Mesenchymal stem cell (in vitro differentiated cells and primary cell): Measurements from ENCODE around the gene ZC3H14.

Experiments
- DNase-seq: peaks from one replicate; pipeline ENCODE4 v3.0.0-alpha.2; 2013
- H2AFZ ChIP-seq: one replicate; pipeline ENCODE4 v1.6.1; 2013; ENCODE audit warnings: low read depth, mild to moderate bottlenecking, control low read depth, inconsistent platforms, low read length, moderate library complexity
- H2AK5ac ChIP-seq: 2 replicates; pipeline ENCODE4 v1.6.1; 2013; ENCODE audit warnings: low read length, moderate library complexity, mild to moderate bottlenecking, inconsistent platforms; ENCODE audit not compliant: severe bottlenecking
- H2BK120ac ChIP-seq: one replicate; pipeline ENCODE4 v1.6.1; 2013; ENCODE audit warnings: low read depth, mild to moderate bottlenecking, inconsistent platforms, low read length, moderate library complexity
- H2BK12ac ChIP-seq, 2 experiments: one replicate each; pipeline ENCODE4 v1.6.1; 2013; ENCODE audit warnings: inconsistent platforms in 2 of 2, low read length in 2 of 2, mild to moderate bottlenecking in 2 of 2, moderate library complexity in 2 of 2, control low read depth in 1 of 2
- H2BK15ac ChIP-seq: one replicate; pipeline ENCODE4 v1.6.1; 2013; ENCODE audit warnings: mild to moderate bottlenecking, low read depth, inconsistent platforms; ENCODE audit not compliant: poor library complexity, severe bottlenecking
- H2BK5ac ChIP-seq: 2 replicates; pipeline ENCODE4 v1.6.1; 2013; ENCODE audit warnings: low read depth, mild to moderate bottlenecking, low read length, control low read depth, inconsistent platforms; ENCODE audit not compliant: poor library complexity, severe bottlenecking
- H3K14ac ChIP-seq, 2 experiments: one replicate each; pipeline ENCODE4 v1.6.1; 2013; ENCODE audit warnings: inconsistent platforms in 2 of 2, low read length in 2 of 2, control low read depth in 1 of 2, mild to moderate bottlenecking in 1 of 2, moderate library complexity in 1 of 2
- H3K18ac ChIP-seq, 2 experiments: one replicate each; pipeline ENCODE4 v1.6.1; 2013; ENCODE audit warnings: inconsistent platforms in 2 of 2, low read length in 2 of 2, control low read depth in 1 of 2, low read depth in 1 of 2, mild to moderate bottlenecking in 1 of 2
- H3K23ac ChIP-seq, 2 experiments: one replicate each; pipeline ENCODE4 v1.6.1; 2013; ENCODE audit warnings: inconsistent platforms in 2 of 2, low read length in 2 of 2, mild to moderate bottlenecking in 2 of 2, moderate library complexity in 2 of 2, control low read depth in 1 of 2
- H3K27ac ChIP-seq: 2 replicates; pipeline ENCODE4 v1.5.1; 2013; ENCODE audit warnings: mild to moderate bottlenecking, moderate library complexity, low read length, control low read depth, inconsistent platforms; ENCODE audit not compliant: poor library complexity, severe bottlenecking
- H3K27me3 ChIP-seq, 2 experiments: 2 replicates each; pipeline versions ENCODE4 v1.6.1 to v1.7.0; 2013; ENCODE audit warnings: low read length in 2 of 2, mild to moderate bottlenecking in 2 of 2, moderate library complexity in 2 of 2, control low read depth in 1 of 2, inconsistent platforms in 1 of 2; ENCODE audit not compliant: control insufficient read depth in 1 of 2, insufficient read depth in 1 of 2
- H3K36me3 ChIP-seq, 2 experiments: 2 replicates each; pipeline versions ENCODE4 v1.6.1 to v1.7.0; 2013; ENCODE audit warnings: low read length in 2 of 2, control low read depth in 1 of 2, inconsistent platforms in 1 of 2, low read depth in 1 of 2, mild to moderate bottlenecking in 1 of 2; ENCODE audit not compliant: insufficient read depth in 2 of 2, control insufficient read depth in 1 of 2
- H3K4ac ChIP-seq, 2 experiments: one replicate each; pipeline ENCODE4 v1.6.1; 2013; ENCODE audit warnings: inconsistent platforms in 2 of 2, low read length in 2 of 2, mild to moderate bottlenecking in 2 of 2, moderate library complexity in 2 of 2, control low read depth in 1 of 2, low read depth in 1 of 2
- H3K4me1 ChIP-seq: 2 replicates; pipeline ENCODE4 v1.6.1; 2013; ENCODE audit warnings: low read depth, low read length, control low read depth; ENCODE audit not compliant: control insufficient read depth, insufficient read depth
- H3K4me2 ChIP-seq: 2 replicates; pipeline ENCODE4 v1.6.1; 2013; ENCODE audit warnings: low read length, mild to moderate bottlenecking, inconsistent platforms; ENCODE audit not compliant: poor library complexity, severe bottlenecking
- H3K4me3 ChIP-seq, 2 experiments: 2 replicates each; pipeline versions ENCODE4 v1.5.1 to v1.7.0; 2013; ENCODE audit warnings: low read length in 2 of 2, mild to moderate bottlenecking in 2 of 2, control low read depth in 1 of 2, low read depth in 1 of 2; ENCODE audit not compliant: insufficient read depth in 1 of 2
- H3K79me1 ChIP-seq: replicated peaks from 2 replicates; pipeline ENCODE4 v1.6.1; 2013; ENCODE audit warnings: mild to moderate bottlenecking, control low read depth, low read length, inconsistent platforms; ENCODE audit not compliant: poor library complexity, severe bottlenecking
- H3K9ac ChIP-seq: 2 replicates; pipeline ENCODE4 v1.7.0; 2013; ENCODE audit warnings: mild to moderate bottlenecking, low read length, moderate library complexity
- H3K9me3 ChIP-seq: 2 replicates; pipeline ENCODE4 v1.7.0; 2013; ENCODE audit warnings: mild to moderate bottlenecking, low read length; ENCODE audit not compliant: control insufficient read depth
- H4K8ac ChIP-seq: one replicate; pipeline ENCODE4 v1.6.1; 2013; ENCODE audit warnings: inconsistent platforms, mild to moderate bottlenecking, low read length, moderate library complexity
- H4K91ac ChIP-seq: one replicate; pipeline ENCODE4 v1.6.1; 2013; ENCODE audit warnings: mild to moderate bottlenecking, low read length, inconsistent platforms
- WGBS: methylation state at CpG from one replicate; pipeline ENCODE4 v1.1.7; 2013; ENCODE audit warnings: mixed read lengths; 5-methylcytosine and 5-hydroxymethylcytosine counted together

Gene ZC3H14

DNA sequence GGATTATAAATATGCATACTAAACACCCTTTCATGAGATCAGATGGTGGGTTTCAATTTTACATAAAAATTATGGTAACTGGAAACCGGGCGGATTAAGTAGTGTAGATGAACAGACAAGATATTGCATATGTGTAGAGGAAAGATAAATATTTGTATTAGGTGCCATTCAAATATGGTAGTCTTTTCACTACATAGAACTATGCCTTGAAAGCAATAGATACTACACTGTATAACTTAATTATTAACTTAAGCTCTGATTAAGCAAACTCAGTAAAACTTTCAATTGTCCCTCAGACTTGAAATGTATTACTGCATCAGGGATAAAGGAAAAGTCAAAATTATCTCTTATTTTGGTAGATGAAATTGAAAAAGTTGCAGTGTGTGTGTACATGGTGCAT lies 10.0 kb upstream of the ZC3H14 start:
- Histone ChIP-seq H4K91ac (no peak overlapping the region), H2BK15ac (no peak overlapping the region), H3K14ac (no peak overlapping the region), H3K4me3 (peak overlapping the region in 1 of 2 experiments; percentile 95), H3K79me1 (peaks cover 25% of the 10 kb centered on the region), H3K18ac (no peak overlapping the region), H2BK12ac (no peak overlapping the region), H3K27ac (no peak overlapping the region), H2AK5ac (no peak overlapping the region), H3K4me2 (no peak overlapping the region), H3K4ac (no peak overlapping the region), H3K9me3 (no peaks in the 10 kb centered on the region), H4K8ac (no peak overlapping the region), H2BK5ac (no peak overlapping the region), H2AFZ (no peak overlapping the region), H3K9ac (peak overlapping the region; percentile 96), H3K4me1 (peaks cover 10% of the 10 kb centered on the region), H3K23ac (no peak overlapping the region), H3K36me3 (peaks cover 15 to 28% of the 10 kb centered on the region in 2 experiments), H2BK120ac (no peak overlapping the region), H3K27me3 (no peaks in the 10 kb centered on the region)
- DNase-seq, result no peak
- no CpG with 5 or more reads among the region's 2 CpGs for WGBS

DNA sequence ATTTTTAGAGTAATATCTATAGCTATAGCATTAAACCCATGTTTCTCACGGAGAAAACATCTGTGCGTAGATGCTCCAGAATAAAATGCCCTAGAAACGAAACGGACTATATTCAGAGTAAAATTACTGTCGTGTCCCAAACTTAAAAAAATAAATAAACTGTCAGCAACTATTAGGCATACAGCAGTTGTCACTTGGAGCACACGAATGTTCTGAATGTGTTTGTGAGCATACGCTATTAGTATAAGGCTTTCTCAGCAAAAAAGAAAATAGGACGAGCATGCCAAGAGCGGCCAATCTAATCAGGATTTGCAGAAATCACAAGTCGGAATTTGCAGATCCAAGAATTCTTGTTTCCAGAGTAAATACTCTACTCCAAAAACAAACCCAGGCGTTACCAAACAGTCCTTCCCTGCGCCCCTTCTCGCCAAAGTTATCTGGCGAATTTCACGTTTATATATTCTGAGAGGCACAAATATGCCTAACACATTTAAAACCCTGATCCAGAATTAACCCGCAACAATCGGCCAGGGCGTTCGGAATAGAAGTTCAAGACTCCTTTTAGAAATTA lies 8.9 kb upstream of the ZC3H14 start:
- peak overlapping the region; percentile 58 for H3K27ac ChIP-seq
- H3K4me3 ChIP-seq, result peak overlapping the region; percentile 86 to 95
- H3K9me3 ChIP-seq, result no peaks in the 10 kb centered on the region
- H3K4me2 ChIP-seq, result peak overlapping the region; percentile 82
- peak overlapping the region; percentile 96 for H3K9ac ChIP-seq
- no peak overlapping the region for H2BK5ac ChIP-seq
- H3K79me1 ChIP-seq, result peaks cover 20% of the 10 kb centered on the region
- H4K8ac ChIP-seq, result no peak overlapping the region
- no peak overlapping the region for H2BK120ac ChIP-seq
- no peak overlapping the region for H3K23ac ChIP-seq
- H3K4ac ChIP-seq, result peak overlapping the region in 1 of 2 experiments; percentile 84
- H2BK12ac ChIP-seq, result no peak overlapping the region
- peak; percentile 37 for DNase-seq
- H2AK5ac ChIP-seq, result no peak overlapping the region
- peak overlapping the region in 1 of 2 experiments; percentile 95 for H3K18ac ChIP-seq
- H3K36me3 ChIP-seq, result peaks cover 4 to 23% of the 10 kb centered on the region in 2 experiments
- 0% methylated on average over 14 of the region's 19 CpGs for WGBS
- H3K27me3 ChIP-seq, result no peaks in the 10 kb centered on the region
- peaks cover 10% of the 10 kb centered on the region for H3K4me1 ChIP-seq
- H4K91ac ChIP-seq, result no peak overlapping the region
- H3K14ac ChIP-seq, result no peak overlapping the region
- H2AFZ ChIP-seq, result no peak overlapping the region
- H2BK15ac ChIP-seq, result no peak overlapping the region

DNA sequence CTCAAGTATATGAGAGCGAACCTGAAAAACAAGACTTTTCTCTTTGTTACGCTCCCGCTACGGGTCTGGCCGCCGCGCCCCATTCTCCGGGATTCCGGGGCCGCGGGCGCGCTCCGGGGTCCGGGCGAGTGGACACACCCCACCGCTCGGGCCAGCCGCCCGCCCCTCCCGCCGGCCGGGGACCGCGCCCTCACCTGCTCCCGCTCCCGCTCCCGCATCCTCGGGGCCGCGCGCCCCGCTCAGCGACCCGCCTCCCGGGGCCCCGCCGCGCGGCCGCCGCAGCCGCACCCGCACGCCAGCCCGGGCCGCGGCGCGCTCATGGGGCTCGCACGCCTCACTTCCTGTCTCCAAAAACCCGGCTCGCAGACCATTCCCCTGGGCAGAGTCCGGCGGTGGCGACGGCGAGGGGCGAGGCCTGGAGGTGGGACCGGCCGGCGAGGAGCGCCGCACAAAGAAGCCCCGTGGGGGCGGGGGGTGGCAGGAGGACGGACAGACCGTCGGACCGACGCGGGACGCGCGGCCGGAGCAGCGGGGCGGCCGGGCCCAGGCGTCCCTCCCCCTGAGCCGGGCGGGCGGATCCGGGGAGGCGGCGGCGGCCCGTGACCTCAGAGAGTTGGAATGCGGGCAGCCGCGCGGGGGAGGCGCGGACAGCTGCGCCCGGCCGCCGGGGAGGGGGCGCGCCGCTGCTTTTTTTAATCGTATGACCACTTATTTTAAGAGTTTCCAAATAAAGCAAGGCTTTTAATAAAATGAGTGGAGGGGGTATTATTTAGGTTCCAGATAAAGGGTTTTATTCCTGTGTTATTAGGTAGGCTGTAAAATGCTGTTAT lies 8.2 kb upstream of the ZC3H14 start, which contains the start of gene PTPN21:
Gene PTPN21, minus strand, starts transcription at position 551 of the 830 bp plus-strand sequence. CDS start 4,590 bp downstream, outside the sequence.
- WGBS, result under 1% methylated on average over 78 of the region's 103 CpGs

DNA sequence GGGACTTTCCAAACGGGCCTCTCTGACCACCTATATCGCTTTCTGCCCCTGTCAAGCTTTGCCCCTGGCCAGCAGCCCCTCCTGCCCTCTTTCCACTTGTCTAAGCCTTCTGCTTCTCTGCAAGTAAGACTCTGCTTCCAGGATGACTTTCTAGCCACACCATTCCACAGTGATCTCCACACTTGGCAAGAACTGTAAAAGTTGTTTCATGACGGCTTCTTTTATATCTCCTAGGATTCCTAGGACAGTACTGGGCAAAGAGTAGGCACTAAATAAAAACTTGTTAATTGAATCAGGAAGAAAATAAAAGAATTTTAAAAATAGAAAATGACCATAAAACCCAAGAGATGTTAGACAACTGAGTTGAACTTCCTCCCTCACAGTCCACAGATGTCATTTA lies 6.3 kb upstream of the ZC3H14 start:
- H3K79me1 ChIP-seq, result peaks cover 5% of the 10 kb centered on the region
- WGBS, result 57% methylated on average over 2 of the region's 3 CpGs
- no peak for DNase-seq
- no peak overlapping the region for H2BK5ac ChIP-seq
- H3K18ac ChIP-seq, result no peak overlapping the region
- H3K4me1 ChIP-seq, result peaks cover 7% of the 10 kb centered on the region
- H3K9ac ChIP-seq, result no peak overlapping the region
- H2AK5ac ChIP-seq, result no peak overlapping the region
- H3K4me2 ChIP-seq, result no peak overlapping the region
- H3K4me3 ChIP-seq, result no peak overlapping the region
- no peak overlapping the region for H3K23ac ChIP-seq
- no peaks in the 10 kb centered on the region for H3K27me3 ChIP-seq
- peaks cover 0 to 4% of the 10 kb centered on the region in 2 experiments for H3K36me3 ChIP-seq
- no peak overlapping the region for H2BK15ac ChIP-seq
- H2BK12ac ChIP-seq, result no peak overlapping the region
- H2AFZ ChIP-seq, result no peak overlapping the region
- no peak overlapping the region for H3K4ac ChIP-seq
- no peaks in the 10 kb centered on the region for H3K9me3 ChIP-seq
- no peak overlapping the region for H3K27ac ChIP-seq
- no peak overlapping the region for H4K91ac ChIP-seq
- no peak overlapping the region for H2BK120ac ChIP-seq
- no peak overlapping the region for H4K8ac ChIP-seq
- no peak overlapping the region for H3K14ac ChIP-seq

More for the DNA sequence above, 8.2 kb upstream of the ZC3H14 start, which contains the start of gene PTPN21:
- Histone ChIP-seq H3K4ac (peak within 1 kb of the TSS; percentile 84 to 86), H3K14ac (peak within 1 kb of the TSS; percentile 50 to 85), H3K9me3 (no peaks in the 10 kb centered on the region), H3K4me3 (peak within 1 kb of the TSS; percentile 86 to 95), H3K18ac (peak within 1 kb of the TSS; percentile 65 to 95), H2AFZ (peak within 1 kb of the TSS; percentile 84), H4K8ac (peak within 1 kb of the TSS; percentile 96), H3K4me2 (peak within 1 kb of the TSS; percentile 82), H4K91ac (peak within 1 kb of the TSS; percentile 92), H3K79me1 (peaks cover 18% of the 10 kb centered on the region), H3K27ac (peak within 1 kb of the TSS; percentile 58), H3K9ac (peak within 1 kb of the TSS; percentile 96), H2AK5ac (peak within 1 kb of the TSS; percentile 10), H3K4me1 (peaks cover 11% of the 10 kb centered on the region), H2BK5ac (peak within 1 kb of the TSS; percentile 76), H3K36me3 (peaks cover 0 to 18% of the 10 kb centered on the region in 2 experiments), H2BK15ac (peak within 1 kb of the TSS; percentile 91), H3K27me3 (no peaks in the 10 kb centered on the region), H3K23ac (peak within 1 kb of the TSS in 1 of 2 experiments; percentile 63), H2BK12ac (peak within 1 kb of the TSS in 1 of 2 experiments; percentile 22), H2BK120ac (peak within 1 kb of the TSS; percentile 89)
- peak; percentile 77 for DNase-seq
